Measurements from ENCODE around the gene MRGPRD. TPM values are rescaled to one million over a fixed set of nuclear protein-coding genes. Genes with fewer than 3 reads are reported as not detected.
"Not testable (repeated sequence)": the region's sequence is repeated elsewhere in the genome, so short reads cannot be mapped to it uniquely, and the experiment has no call there.

MRGPRD gene
- total RNA-seq, 2 donors from 2014 or later: not detected

DNA sequence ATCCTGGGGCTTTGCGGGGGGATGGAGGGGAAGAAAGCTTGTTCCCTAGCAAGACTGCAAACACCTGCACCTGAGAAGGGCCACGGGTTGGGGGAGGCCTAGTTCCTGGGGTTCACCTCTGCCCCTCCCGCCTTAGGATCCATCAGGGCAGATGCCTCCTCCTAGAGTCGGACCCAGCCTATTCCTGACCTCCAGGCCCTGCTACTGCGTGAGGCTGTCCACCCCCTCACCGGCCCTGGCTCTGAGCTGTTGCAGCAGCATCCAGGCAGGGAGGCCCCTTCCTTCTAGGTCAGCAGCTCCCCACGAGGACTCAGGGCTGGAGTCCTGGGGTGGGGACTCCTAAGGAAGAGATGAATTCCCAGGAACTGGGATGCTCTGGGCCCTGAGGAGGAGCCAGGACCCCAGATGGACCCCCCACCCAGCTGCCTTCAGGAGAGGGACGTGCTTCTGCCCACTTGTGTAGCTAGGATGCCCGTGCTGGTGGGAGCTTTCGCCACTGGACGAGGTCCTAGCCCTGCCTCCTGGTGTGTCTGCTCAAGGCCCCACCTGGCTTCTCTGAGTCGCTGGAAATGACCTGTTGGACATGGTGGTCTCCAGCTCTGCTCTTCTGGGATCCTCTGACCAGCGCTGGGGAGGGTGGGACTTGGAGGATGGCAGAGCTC, 21.9 kb upstream of the MRGPRD start:
- H3K27me3 Mint-ChIP-seq (ENCODE audit: low read depth): peaks cover 5% of the 10 kb centered on the region
- H3K4me1 Mint-ChIP-seq (ENCODE audit: low read depth): no peaks in the 10 kb centered on the region
- no peaks in the 10 kb centered on the region for H3K9me3 Mint-ChIP-seq
- H3K27ac Mint-ChIP-seq: no peak overlapping the region
- no peak for DNase-seq
- ATAC-seq (replicated peaks in 1 of 2): no peak
- no peak overlapping the region for H3K4me3 Mint-ChIP-seq
- H3K36me3 Mint-ChIP-seq (ENCODE audit: insufficient read depth in 2 of 2): no peaks in the 10 kb centered on the region

- no peak overlapping the region for H3K4me3 Mint-ChIP-seq
- H3K36me3 Mint-ChIP-seq (ENCODE audit: insufficient read depth in 2 of 2): no peaks in the 10 kb centered on the region
- ATAC-seq (replicated peaks in 1 of 2) (no peak), DNase-seq (no peak)
- H3K27ac Mint-ChIP-seq: no peak overlapping the region
- H3K4me1 Mint-ChIP-seq (ENCODE audit: low read depth): no peaks in the 10 kb centered on the region
- H3K27me3 Mint-ChIP-seq (ENCODE audit: low read depth): peaks cover 5% of the 10 kb centered on the region
- no peaks in the 10 kb centered on the region for H3K9me3 Mint-ChIP-seq
Measured at GRCh38 chr11:69002110-69002569, 21.4 kb upstream of the MRGPRD start.

GRCh38 chr11:69001243-69002081, 20.7 kb upstream of the MRGPRD start:
- Mint-ChIP-seq H3K27ac (no peak overlapping the region), H3K9me3 (no peaks in the 10 kb centered on the region), H3K36me3 (ENCODE audit: insufficient read depth in 2 of 2) (no peaks in the 10 kb centered on the region), H3K27me3 (ENCODE audit: low read depth) (peaks cover 5% of the 10 kb centered on the region), H3K4me3 (no peak overlapping the region), H3K4me1 (ENCODE audit: low read depth) (no peaks in the 10 kb centered on the region)
- no peak for DNase-seq
- no peak for ATAC-seq (replicated peaks in 1 of 2)

DNA sequence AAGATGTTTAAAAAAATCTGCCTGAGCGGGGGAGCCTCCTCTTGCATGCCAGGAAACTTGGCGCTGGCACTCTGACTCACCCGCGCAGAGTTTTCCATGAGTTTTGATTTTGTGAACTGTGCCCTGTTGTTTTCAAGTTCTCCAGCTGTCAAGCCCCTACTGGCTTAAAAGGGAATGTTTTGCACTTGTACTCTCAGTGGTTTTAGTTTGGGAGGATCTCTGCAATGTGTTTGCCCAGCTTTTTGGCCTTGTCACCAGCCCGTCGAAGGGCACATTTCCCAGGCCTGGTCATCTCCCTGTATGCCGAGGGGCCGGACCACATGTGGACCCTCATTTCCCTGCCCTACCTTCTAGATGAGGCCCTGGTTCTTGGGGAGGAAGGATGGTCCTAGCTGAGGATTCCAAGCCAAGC, 20.1 kb upstream of the MRGPRD start:
- Mint-ChIP-seq H3K4me1 (ENCODE audit: low read depth) (no peaks in the 10 kb centered on the region), H3K27me3 (ENCODE audit: low read depth) (peaks cover 5% of the 10 kb centered on the region), H3K9me3 (no peaks in the 10 kb centered on the region), H3K27ac (no peak overlapping the region), H3K36me3 (ENCODE audit: insufficient read depth in 2 of 2) (no peaks in the 10 kb centered on the region), H3K4me3 (no peak overlapping the region)
- DNase-seq (no peak), ATAC-seq (replicated peaks in 1 of 2) (no peak)

GRCh38 chr11:69000391-69000790, 19.6 kb upstream of the MRGPRD start:
- no peak for DNase-seq
- H3K9me3 Mint-ChIP-seq: no peaks in the 10 kb centered on the region
- no peak overlapping the region for H3K27ac Mint-ChIP-seq
- no peaks in the 10 kb centered on the region for H3K36me3 Mint-ChIP-seq (ENCODE audit: insufficient read depth in 2 of 2)
- no peak overlapping the region for H3K4me3 Mint-ChIP-seq
- no peak for ATAC-seq (replicated peaks in 1 of 2)
- H3K27me3 Mint-ChIP-seq (ENCODE audit: low read depth): peaks cover 4% of the 10 kb centered on the region
- H3K4me1 Mint-ChIP-seq (ENCODE audit: low read depth): no peaks in the 10 kb centered on the region

DNA sequence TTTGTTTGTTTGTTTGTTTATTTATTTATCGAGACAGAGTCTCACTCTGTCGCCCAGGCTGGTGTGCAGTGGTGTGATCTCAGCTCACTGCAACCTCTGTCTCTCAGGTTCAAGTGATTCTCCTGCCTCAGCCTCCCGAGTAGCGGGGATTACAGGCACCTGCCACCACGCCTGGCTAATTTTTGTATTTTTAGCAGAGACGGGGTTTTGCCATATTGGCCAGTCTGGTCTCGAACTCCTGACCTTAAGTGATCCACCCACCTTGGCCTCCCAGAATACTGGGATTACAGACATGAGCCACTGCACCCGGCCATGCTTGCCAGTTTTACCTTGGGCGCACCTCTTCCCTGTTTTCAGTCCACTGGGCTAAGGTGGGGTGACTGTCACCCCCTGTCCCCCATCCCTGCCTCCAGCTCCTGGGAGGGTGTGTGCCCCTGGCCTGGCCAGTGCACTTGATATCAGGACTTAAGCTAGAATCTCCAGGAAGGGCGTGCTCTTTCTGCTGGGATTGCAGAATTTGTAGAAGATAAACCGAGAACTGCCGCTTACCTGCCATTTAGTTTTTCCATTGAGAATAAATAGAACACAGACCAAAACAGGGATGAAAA, 19.1 kb upstream of the MRGPRD start:
- not testable (repeated sequence) for ATAC-seq (replicated peaks in 1 of 2); H3K36me3 Mint-ChIP-seq (ENCODE audit: insufficient read depth in 2 of 2); H3K27ac Mint-ChIP-seq; DNase-seq; H3K4me3 Mint-ChIP-seq; H3K4me1 Mint-ChIP-seq (ENCODE audit: low read depth); H3K9me3 Mint-ChIP-seq; H3K27me3 Mint-ChIP-seq (ENCODE audit: low read depth)

GRCh38 chr11:68999093-68999747, 18.4 kb upstream of the MRGPRD start:
- Mint-ChIP-seq H3K4me3 (no peak overlapping the region), H3K9me3 (no peaks in the 10 kb centered on the region), H3K27me3 (ENCODE audit: low read depth) (no peaks in the 10 kb centered on the region), H3K36me3 (ENCODE audit: insufficient read depth in 2 of 2) (no peaks in the 10 kb centered on the region), H3K27ac (no peak overlapping the region), H3K4me1 (ENCODE audit: low read depth) (no peaks in the 10 kb centered on the region)
- no peak for ATAC-seq (replicated peaks in 1 of 2)
- DNase-seq: no peak

GRCh38 chr11:68998390-68998911, 17.7 kb upstream of the MRGPRD start:
- no peaks in the 10 kb centered on the region for H3K27me3 Mint-ChIP-seq (ENCODE audit: low read depth)
- H3K9me3 Mint-ChIP-seq: no peaks in the 10 kb centered on the region
- H3K36me3 Mint-ChIP-seq (ENCODE audit: insufficient read depth in 2 of 2): no peaks in the 10 kb centered on the region
- H3K4me3 Mint-ChIP-seq: no peak overlapping the region
- H3K27ac Mint-ChIP-seq: no peak overlapping the region
- ATAC-seq (replicated peaks in 1 of 2) (no peak), DNase-seq (no peak)
- H3K4me1 Mint-ChIP-seq (ENCODE audit: low read depth): no peaks in the 10 kb centered on the region

DNA sequence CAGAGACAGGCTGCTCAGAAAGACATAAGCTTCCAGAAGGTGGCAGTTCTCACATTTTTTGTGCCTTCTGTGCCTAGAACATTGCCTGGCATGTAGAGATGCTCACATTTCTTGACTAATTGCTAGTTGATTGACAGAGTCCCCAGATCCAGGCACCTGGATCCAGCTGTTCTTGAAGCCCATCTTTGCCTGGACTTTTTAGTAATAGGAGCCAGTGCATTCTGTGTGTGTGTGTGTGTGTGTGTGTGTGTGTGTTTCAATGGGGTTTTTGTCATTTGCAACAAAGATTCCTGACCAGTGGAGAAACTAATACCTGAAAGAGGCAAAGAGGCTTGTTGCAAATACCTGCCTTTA, 17.2 kb upstream of the MRGPRD start:
- H3K4me3 Mint-ChIP-seq: no peak overlapping the region
- no peaks in the 10 kb centered on the region for H3K36me3 Mint-ChIP-seq (ENCODE audit: insufficient read depth in 2 of 2)

DNA sequence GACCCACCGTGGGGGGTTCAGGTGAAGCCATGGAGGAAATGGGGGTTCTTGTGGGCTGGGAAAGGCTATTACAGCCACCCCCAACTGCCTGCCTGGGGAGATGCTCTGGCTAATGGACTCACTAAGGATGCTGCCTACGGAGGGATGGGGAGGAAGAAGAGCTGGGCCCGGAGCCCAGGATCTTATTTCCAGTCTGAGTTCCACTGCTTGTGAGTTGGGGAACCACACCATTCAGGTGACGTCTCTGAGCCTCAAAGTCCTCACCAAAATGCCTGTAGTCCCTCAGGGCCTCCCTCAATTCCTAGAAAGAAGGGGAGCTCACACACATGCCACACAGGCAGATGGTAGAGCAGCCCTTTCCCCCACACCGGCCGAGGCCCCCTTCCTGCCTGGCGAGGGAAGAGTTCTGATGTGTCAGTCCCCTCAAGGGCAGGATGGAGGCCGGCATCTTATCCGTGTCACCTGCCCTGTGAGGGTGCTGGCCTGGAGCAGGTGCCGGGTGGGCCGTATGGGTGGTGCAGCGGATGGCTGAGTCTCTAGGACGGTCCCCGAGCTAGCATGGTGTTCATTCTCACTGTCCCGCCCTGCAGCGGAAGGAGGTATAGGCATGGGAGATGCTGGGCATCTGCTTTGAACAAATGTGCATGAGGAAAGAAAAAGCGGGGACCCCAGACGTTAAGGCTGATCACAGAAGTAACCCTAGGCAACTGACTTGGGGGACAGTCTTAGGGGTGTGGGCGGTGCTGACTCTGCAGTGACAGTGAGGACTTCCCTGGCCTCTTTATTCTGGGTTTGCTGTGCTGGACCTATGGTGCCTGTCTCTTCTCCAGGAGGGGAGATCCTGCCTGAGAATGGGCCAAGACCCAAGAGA, 16.6 kb upstream of the MRGPRD start:
- no peak for DNase-seq
- peaks cover 1% of the 10 kb centered on the region for H3K27me3 Mint-ChIP-seq (ENCODE audit: low read depth)
- H3K4me3 Mint-ChIP-seq: no peak overlapping the region
- peaks cover 5% of the 10 kb centered on the region for H3K4me1 Mint-ChIP-seq (ENCODE audit: low read depth)
- H3K27ac Mint-ChIP-seq: no peak overlapping the region
- H3K9me3 Mint-ChIP-seq: no peaks in the 10 kb centered on the region
- no peak for ATAC-seq (replicated peaks in 1 of 2)
- H3K36me3 Mint-ChIP-seq (ENCODE audit: insufficient read depth in 2 of 2): no peaks in the 10 kb centered on the region

More for the DNA sequence above, 17.2 kb upstream of the MRGPRD start:
- H3K27me3 Mint-ChIP-seq (ENCODE audit: low read depth): no peaks in the 10 kb centered on the region
- H3K9me3 Mint-ChIP-seq: no peaks in the 10 kb centered on the region
- H3K27ac Mint-ChIP-seq: no peak overlapping the region
- peaks cover 3% of the 10 kb centered on the region for H3K4me1 Mint-ChIP-seq (ENCODE audit: low read depth)
- DNase-seq: no peak
- no peak for ATAC-seq (replicated peaks in 1 of 2)

DNA sequence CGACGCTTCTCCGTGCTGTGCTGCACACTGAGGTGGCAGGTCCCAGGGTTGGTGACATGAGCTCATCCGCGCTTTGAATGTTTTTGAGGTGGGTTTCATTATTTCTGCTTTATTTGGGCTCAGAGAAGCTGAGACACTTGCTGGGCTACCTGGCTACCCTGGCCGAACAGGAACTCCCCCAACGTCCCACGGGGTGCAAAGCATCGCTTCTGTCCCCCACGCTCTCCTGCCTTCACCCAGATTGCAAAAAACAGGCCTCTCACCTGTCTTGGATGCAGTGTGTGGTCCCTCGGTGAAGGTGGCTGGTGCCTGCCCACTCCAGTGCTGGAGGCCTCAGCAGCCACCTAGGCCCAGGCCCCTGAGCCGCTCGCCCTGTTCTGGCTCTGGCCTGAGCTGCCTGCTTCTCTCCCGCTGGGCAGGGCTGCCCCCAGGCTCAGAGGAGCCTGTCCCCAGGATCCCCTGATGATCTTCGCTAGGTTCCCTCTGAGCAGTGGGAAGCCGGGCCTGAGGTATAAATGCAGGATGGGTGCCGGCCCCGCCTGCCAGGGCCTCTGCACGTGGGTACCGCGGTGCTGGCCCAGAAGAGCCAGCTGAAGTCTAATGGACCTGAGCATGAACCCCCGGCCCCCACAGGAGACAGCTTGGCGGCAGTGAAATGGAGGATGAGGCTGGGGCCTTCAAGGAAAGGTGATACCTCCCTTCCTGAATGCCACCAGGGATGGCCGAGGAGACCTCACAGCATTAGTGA, 15.8 kb upstream of the MRGPRD start:
- no peaks in the 10 kb centered on the region for H3K9me3 Mint-ChIP-seq
- peaks cover 5% of the 10 kb centered on the region for H3K4me1 Mint-ChIP-seq (ENCODE audit: low read depth)
- H3K27ac Mint-ChIP-seq: no peak overlapping the region
- ATAC-seq (replicated peaks in 1 of 2) (no peak), DNase-seq (no peak)
- H3K36me3 Mint-ChIP-seq (ENCODE audit: insufficient read depth in 2 of 2): no peaks in the 10 kb centered on the region
- peaks cover 7% of the 10 kb centered on the region for H3K27me3 Mint-ChIP-seq (ENCODE audit: low read depth)
- H3K4me3 Mint-ChIP-seq: no peak overlapping the region

GRCh38 chr11:68994894-68995285, 14.1 kb upstream of the MRGPRD start:
- H3K36me3 Mint-ChIP-seq (ENCODE audit: insufficient read depth in 2 of 2): no peaks in the 10 kb centered on the region
- H3K27me3 Mint-ChIP-seq (ENCODE audit: low read depth): peaks cover 7% of the 10 kb centered on the region
- H3K4me1 Mint-ChIP-seq (ENCODE audit: low read depth): peaks cover 5% of the 10 kb centered on the region
- no peaks in the 10 kb centered on the region for H3K9me3 Mint-ChIP-seq
- DNase-seq (no peak), ATAC-seq (replicated peaks in 1 of 2) (no peak)
- H3K4me3 Mint-ChIP-seq: no peak overlapping the region
- H3K27ac Mint-ChIP-seq: no peak overlapping the region
